Naive thymus-derived CD4-positive, alpha-beta T cell (primary cell): ENCODE data around the gene ZACN. TPM values are rescaled to one million over a fixed set of nuclear protein-coding genes. Genes with fewer than 3 reads are reported as not detected.
A peak's percentile ranks its signal among the peaks of the same experiment; 100 is the strongest.

Experiments used
- ATAC-seq: fragments of 150-1000 bp; cut with Tn5 transposase; 2 replicates; pipeline ENCODE4 v1.10.0; 2021; ENCODE audit warnings: mild to moderate bottlenecking, moderate library complexity
- CTCF ChIA-PET: fragments of 350-600 bp; sonication (Branson Sonifier 250); formaldehyde crosslinking; loops from one replicate; lab custom pipeline; 2021; ENCODE audit warnings: antibody characterized with exemption; lab: Charles Lee
- POLR2A ChIA-PET: fragments of 350-600 bp; sonication (Branson Sonifier 250); formaldehyde crosslinking; loops from one replicate; lab custom pipeline; 2021; ENCODE audit warnings: antibody characterized with exemption, inconsistent platforms; lab: Charles Lee
- DNase-seq, 9 donors: peaks; one replicate each; pipeline versions ENCODE4 v3.0.0 to v3.0.0-alpha.2; 2020 to 2022; ENCODE audit warnings: mixed read lengths in 1 of 9
- H3K27ac ChIP-seq: one replicate; pipeline ENCODE4 v1.7.0; 2013; ENCODE audit warnings: mild to moderate bottlenecking, low read depth, low read length, moderate library complexity
- H3K27me3 ChIP-seq, 2 donors: one replicate each; pipeline ENCODE4 v1.7.0; 2013; ENCODE audit warnings: low read length in 2 of 2, mild to moderate bottlenecking in 2 of 2, moderate library complexity in 2 of 2; ENCODE audit not compliant: control insufficient read depth in 2 of 2, insufficient read depth in 2 of 2
- H3K36me3 ChIP-seq, 3 experiments: 1 replicate in 2 of 3; 2 replicates in 1 of 3; pipeline ENCODE4 v1.7.0; 2013; ENCODE audit warnings: low read length in 3 of 3, mild to moderate bottlenecking in 3 of 3, moderate library complexity in 1 of 3; ENCODE audit not compliant: insufficient read depth in 3 of 3, control insufficient read depth in 2 of 3
- H3K4me1 ChIP-seq, 2 donors: one replicate each; pipeline ENCODE4 v1.7.0; 2013; ENCODE audit warnings: low read length in 2 of 2, mild to moderate bottlenecking in 2 of 2, moderate library complexity in 1 of 2; ENCODE audit not compliant: control insufficient read depth in 2 of 2, insufficient read depth in 2 of 2
- H3K4me3 ChIP-seq: 2 replicates; pipeline ENCODE4 v1.7.0; 2013; ENCODE audit warnings: mild to moderate bottlenecking, low read length
- H3K9me3 ChIP-seq, 3 experiments: 1 replicate in 2 of 3; 2 replicates in 1 of 3; pipeline ENCODE4 v1.7.0; 2013; ENCODE audit warnings: low read length in 3 of 3; ENCODE audit not compliant: control insufficient read depth in 2 of 3
- H3K27ac Mint-ChIP-seq, 9 donors: one replicate each; pipeline ENCODE4 v1.8.0; 2020 to 2022; ENCODE audit warnings: mixed read lengths in 9 of 9, mild to moderate bottlenecking in 8 of 9, moderate library complexity in 5 of 9, inconsistent platforms in 2 of 9
- H3K27me3 Mint-ChIP-seq, 5 donors: one replicate each; pipeline ENCODE4 v1.8.0; 2021 to 2022; ENCODE audit warnings: mixed read lengths in 5 of 5, mild to moderate bottlenecking in 1 of 5
- H3K36me3 Mint-ChIP-seq, 5 donors: one replicate each; pipeline ENCODE4 v1.8.0; 2020 to 2022; ENCODE audit warnings: mixed read lengths in 5 of 5, mild to moderate bottlenecking in 3 of 5, inconsistent platforms in 1 of 5
- H3K4me1 Mint-ChIP-seq, 7 donors: one replicate each; pipeline ENCODE4 v1.8.0; 2020 to 2022; ENCODE audit warnings: mixed read lengths in 7 of 7, mild to moderate bottlenecking in 3 of 7, inconsistent platforms in 1 of 7
- H3K4me3 Mint-ChIP-seq, 10 donors: one replicate each; pipeline ENCODE4 v1.8.0; 2020 to 2022; ENCODE audit warnings: mild to moderate bottlenecking in 10 of 10, mixed read lengths in 10 of 10, moderate library complexity in 6 of 10, inconsistent platforms in 2 of 10
- H3K9me3 Mint-ChIP-seq, 11 donors: one replicate each; pipeline ENCODE4 v1.8.0; 2020 to 2022; ENCODE audit warnings: mixed read lengths in 11 of 11, mild to moderate bottlenecking in 4 of 11, inconsistent platforms in 1 of 11, moderate library complexity in 1 of 11
- intact Hi-C, 2 donors: fragments of 100-400 bp; cut with micrococcal nuclease; formaldehyde crosslinking; loops; one replicate each; pipeline ENCODE4 v1.15.1; 2023
- polyA plus RNA-seq, 2 donors: library from polyadenylated mRNA; unstranded; fragments of 300-500 nt; fragmentation: Illumina TruSeq; gene quantifications; one replicate each; pipeline ENCODE4 v1.2.3, GENCODE V29; 2021
- total RNA-seq, 6 experiments: library from RNA in 5 of 6; stranded (reverse) in 5 of 6; gene quantifications; 1 replicate in 5 of 6; 2 replicates in 1 of 6; pipeline ENCODE4 v1.2.3 and lab custom pipeline; 2021 to 2026

The ZACN gene
- total and polyA plus RNA-seq, 7 experiments from 2014 or later: 0.24 to 4.6 (median 0.72) TPM; not detected in 1

DNA sequence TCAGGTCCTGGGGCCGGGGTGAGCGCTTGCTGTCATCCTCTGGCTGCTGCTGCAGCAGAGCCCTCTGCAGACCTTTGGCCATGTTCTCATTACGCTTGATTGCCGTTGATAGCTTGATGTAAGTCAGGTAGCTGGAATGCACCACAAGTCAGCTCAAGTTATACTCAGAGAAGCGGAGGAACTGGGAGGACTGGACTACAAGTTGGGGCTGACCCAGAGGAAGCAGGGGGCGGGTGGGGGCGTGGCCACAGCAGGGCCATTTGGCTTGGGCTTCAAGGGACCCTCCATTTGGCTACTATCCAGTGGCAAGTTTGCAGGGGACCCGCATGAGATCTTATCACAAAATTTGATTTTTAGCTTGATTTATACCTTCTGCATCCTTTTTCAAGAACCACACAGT is 32.9 kb upstream of the ZACN start:
- no peaks in the 10 kb centered on the region for H3K27me3 Mint-ChIP-seq
- peaks cover 15 to 72% (median 24%) of the 10 kb centered on the region in 5 donors for H3K36me3 Mint-ChIP-seq
- peaks cover 20 to 97% (median 45%) of the 10 kb centered on the region in 3 experiments for H3K36me3 ChIP-seq
- no peak for DNase-seq
- no peaks in the 10 kb centered on the region for H3K4me1 ChIP-seq
- H3K4me3 ChIP-seq: no peak overlapping the region
- no peak overlapping the region for H3K4me3 Mint-ChIP-seq
- no peak for ATAC-seq
- H3K9me3 ChIP-seq: no peaks in the 10 kb centered on the region
- ChIA-PET CTCF (no interaction called here), POLR2A (interaction anchor here (1.1 kb wide), 1 partner anchor 17 kb away, joined by 3 read pairs; no protein-coding TSS in a partner anchor)
- no peaks in the 10 kb centered on the region for H3K27me3 ChIP-seq
- no peaks in the 10 kb centered on the region for H3K9me3 Mint-ChIP-seq
- H3K27ac ChIP-seq: no peak overlapping the region
- intact Hi-C loops: no loop called here
- peak overlapping the region in 2 of 9 donors; percentile 9 to 45 for H3K27ac Mint-ChIP-seq
- H3K4me1 Mint-ChIP-seq: peaks cover 3 to 30% (median 25%) of the 10 kb centered on the region in 7 donors

DNA sequence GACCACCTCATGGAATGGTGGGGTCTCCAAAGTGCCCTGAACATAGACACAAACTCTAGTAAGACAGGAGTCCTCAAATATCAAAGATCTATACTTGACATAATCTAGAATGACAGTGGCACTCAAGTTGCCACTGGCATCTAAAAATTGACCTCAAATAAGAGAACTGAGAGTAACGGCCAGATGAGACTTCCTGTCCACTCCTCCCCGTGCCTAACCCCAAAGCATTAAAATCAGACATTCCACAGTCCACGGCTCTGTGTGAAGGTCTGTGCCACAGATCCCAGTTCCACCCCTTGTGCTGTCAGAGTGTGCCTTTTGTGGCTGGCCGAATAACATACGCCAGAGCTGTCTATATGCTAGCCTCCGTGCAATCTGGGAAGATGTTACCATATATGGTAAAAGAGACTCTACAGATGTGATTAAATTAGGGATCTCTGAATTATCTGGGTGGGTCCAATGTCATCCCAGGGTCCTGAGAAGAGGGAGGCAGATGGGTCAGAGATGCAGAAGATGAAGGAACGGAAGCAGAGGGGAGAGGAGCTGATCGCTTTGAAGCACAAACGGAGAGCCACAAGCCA is 30.9 kb upstream of the ZACN start:
- POLR2A ChIA-PET: interaction anchor here (0.6 kb wide), 1 partner anchor 16 kb away, joined by 3 read pairs; no protein-coding TSS in a partner anchor
- ATAC-seq: no peak
- H3K27ac ChIP-seq: peak overlapping the region; percentile 53

GRCh38 chr17:76048711-76049110 is 30.3 kb upstream of the ZACN start:
- ChIA-PET POLR2A (interaction anchor here (0.6 to 1.2 kb wide), 3 partner anchors 12 to 17 kb away, joined by 3 read pairs; no protein-coding TSS in a partner anchor), CTCF (interaction anchor here (0.8 to 1.5 kb wide), 4 partner anchors 16 to 231 kb away, joined by 3 to 7 read pairs (median 6); no protein-coding TSS in a partner anchor)
- Histone ChIP-seq H3K36me3 (peaks cover 12 to 93% (median 42%) of the 10 kb centered on the region in 3 experiments), H3K9me3 (no peaks in the 10 kb centered on the region), H3K4me1 (no peaks in the 10 kb centered on the region), H3K4me3 (no peak overlapping the region), H3K27me3 (no peaks in the 10 kb centered on the region), H3K27ac (peak overlapping the region; percentile 53)
- H3K27ac Mint-ChIP-seq: peak overlapping the region in 8 of 9 donors; percentile 41 to 87 (median 79)
- peak overlapping the region in 1 of 10 donors; percentile 26 for H3K4me3 Mint-ChIP-seq
- peaks cover 19 to 59% (median 25%) of the 10 kb centered on the region in 5 donors for H3K36me3 Mint-ChIP-seq
- DNase-seq (peak in 5 of 9 donors; percentile 18 to 53 (median 27)), ATAC-seq (peak; percentile 73)
- H3K4me1 Mint-ChIP-seq: peaks cover 7 to 34% (median 30%) of the 10 kb centered on the region in 7 donors
- H3K27me3 Mint-ChIP-seq: no peaks in the 10 kb centered on the region
- no peaks in the 10 kb centered on the region for H3K9me3 Mint-ChIP-seq
- intact Hi-C loops: no loop called here

More for the DNA sequence above, 30.9 kb upstream of the ZACN start:
- Mint-ChIP-seq H3K36me3 (peaks cover 15 to 64% (median 24%) of the 10 kb centered on the region in 5 donors), H3K4me3 (no peak overlapping the region), H3K4me1 (peaks cover 4 to 33% (median 30%) of the 10 kb centered on the region in 7 donors), H3K9me3 (no peaks in the 10 kb centered on the region), H3K27me3 (no peaks in the 10 kb centered on the region), H3K27ac (peak overlapping the region; percentile 28 to 83 (median 79))
- CTCF ChIA-PET: interaction anchor here (0.9 to 1.4 kb wide), 2 partner anchors 34 to 232 kb away, joined by 3 read pairs; no protein-coding TSS in a partner anchor
- Histone ChIP-seq H3K9me3 (no peaks in the 10 kb centered on the region), H3K4me3 (no peak overlapping the region), H3K36me3 (peaks cover 18 to 93% (median 42%) of the 10 kb centered on the region in 3 experiments), H3K4me1 (no peaks in the 10 kb centered on the region), H3K27me3 (no peaks in the 10 kb centered on the region)
- intact Hi-C loops: no loop called here
- DNase-seq: no peak

DNA sequence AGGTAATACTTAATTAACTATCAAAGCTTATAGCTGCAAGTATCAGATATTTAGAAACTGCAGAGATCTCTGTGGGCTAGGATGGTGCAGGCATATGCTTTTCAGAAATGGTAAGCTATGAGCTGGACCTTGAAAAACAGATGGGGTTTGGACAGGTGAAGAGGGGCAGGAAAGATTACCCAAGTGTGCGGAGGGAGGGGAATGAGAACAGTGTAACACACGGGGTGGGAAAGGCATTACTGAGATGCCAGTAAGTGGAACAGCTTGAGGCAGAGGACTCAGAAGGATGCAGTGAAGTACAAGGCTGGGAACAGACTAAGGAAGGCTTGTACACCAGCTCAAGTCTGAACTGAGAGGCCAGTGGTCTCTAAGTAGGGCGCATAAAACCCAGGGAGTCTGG is 29.7 kb upstream of the ZACN start:
- intact Hi-C loops: no loop called here
- H3K27ac Mint-ChIP-seq: peak overlapping the region; percentile 1 to 87 (median 79)
- H3K36me3 Mint-ChIP-seq: peaks cover 22 to 59% (median 24%) of the 10 kb centered on the region in 5 donors
- ChIA-PET CTCF (interaction anchor here (0.8 to 1.5 kb wide), 4 partner anchors 16 to 231 kb away, joined by 3 to 7 read pairs (median 6); no protein-coding TSS in a partner anchor), POLR2A (interaction anchor here (0.8 to 1.2 kb wide), 2 partner anchors 12 to 16 kb away, joined by 3 read pairs; no protein-coding TSS in a partner anchor)
- peaks cover 9 to 38% (median 30%) of the 10 kb centered on the region in 7 donors for H3K4me1 Mint-ChIP-seq
- Histone ChIP-seq H3K4me1 (no peaks in the 10 kb centered on the region), H3K27me3 (no peaks in the 10 kb centered on the region), H3K4me3 (no peak overlapping the region), H3K9me3 (no peaks in the 10 kb centered on the region), H3K36me3 (peaks cover 8 to 93% (median 37%) of the 10 kb centered on the region in 3 experiments), H3K27ac (peak overlapping the region; percentile 53)
- ATAC-seq (no peak), DNase-seq (no peak)
- peak overlapping the region in 1 of 10 donors; percentile 26 for H3K4me3 Mint-ChIP-seq
- H3K27me3 Mint-ChIP-seq: no peaks in the 10 kb centered on the region
- no peaks in the 10 kb centered on the region for H3K9me3 Mint-ChIP-seq

DNA sequence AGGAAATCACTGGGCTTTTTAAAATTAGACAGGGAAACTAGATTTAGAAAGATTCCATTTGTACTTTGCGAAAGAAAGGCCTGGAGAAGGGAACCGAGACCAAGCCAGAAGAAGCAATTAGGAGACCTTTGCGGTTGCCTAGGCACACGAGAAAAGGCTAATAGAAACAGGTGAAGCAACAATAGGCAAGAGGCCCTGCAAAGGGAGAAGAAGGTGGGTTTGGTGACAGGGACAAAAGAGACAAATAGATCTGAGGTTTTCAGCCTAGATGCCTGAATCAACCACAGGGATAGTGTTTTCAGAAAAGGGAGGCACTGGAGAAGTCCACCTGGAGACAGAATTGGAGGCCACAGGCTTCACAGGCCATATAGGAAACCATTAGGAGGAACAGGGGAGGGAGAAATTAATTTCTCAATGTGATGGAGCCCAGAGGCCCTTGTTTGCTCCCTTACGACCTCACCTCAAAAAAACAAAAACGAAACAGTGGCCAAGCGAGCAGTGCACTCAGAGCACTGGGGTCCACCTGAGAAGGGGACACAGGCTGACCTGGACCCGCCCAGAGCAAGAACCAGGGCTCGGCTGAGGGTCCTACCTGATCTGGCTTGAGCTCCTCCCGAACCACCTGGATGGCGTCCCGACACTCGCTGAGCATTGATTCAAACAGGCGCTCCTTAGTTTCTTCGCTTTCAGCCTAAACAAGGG is 29.0 kb upstream of the ZACN start:
- peaks cover 8 to 92% (median 30%) of the 10 kb centered on the region in 3 experiments for H3K36me3 ChIP-seq
- no peaks in the 10 kb centered on the region for H3K9me3 Mint-ChIP-seq
- peaks cover 9 to 38% (median 30%) of the 10 kb centered on the region in 7 donors for H3K4me1 Mint-ChIP-seq
- H3K27me3 ChIP-seq: no peaks in the 10 kb centered on the region
- H3K36me3 Mint-ChIP-seq: peaks cover 19 to 53% (median 23%) of the 10 kb centered on the region in 5 donors
- H3K9me3 ChIP-seq: no peaks in the 10 kb centered on the region
- POLR2A ChIA-PET: interaction anchor here (1.2 kb wide), 2 partner anchors 11 to 14 kb away, joined by 3 read pairs; no protein-coding TSS in a partner anchor
- H3K4me1 ChIP-seq: no peaks in the 10 kb centered on the region
- peak overlapping the region in 5 of 9 donors; percentile 55 to 81 (median 68) for H3K27ac Mint-ChIP-seq
- DNase-seq: no peak
- CTCF ChIA-PET: interaction anchor here (1.0 to 1.7 kb wide), 4 partner anchors 31 to 230 kb away, joined by 3 to 7 read pairs (median 4); no protein-coding TSS in a partner anchor
- no peaks in the 10 kb centered on the region for H3K27me3 Mint-ChIP-seq
- no peak overlapping the region for H3K4me3 Mint-ChIP-seq
- H3K4me3 ChIP-seq: no peak overlapping the region
- no peak for ATAC-seq
- peak overlapping the region; percentile 53 for H3K27ac ChIP-seq
- intact Hi-C loops: no loop called here
